ENCODE measurements around the gene ALAS1.

DNA sequence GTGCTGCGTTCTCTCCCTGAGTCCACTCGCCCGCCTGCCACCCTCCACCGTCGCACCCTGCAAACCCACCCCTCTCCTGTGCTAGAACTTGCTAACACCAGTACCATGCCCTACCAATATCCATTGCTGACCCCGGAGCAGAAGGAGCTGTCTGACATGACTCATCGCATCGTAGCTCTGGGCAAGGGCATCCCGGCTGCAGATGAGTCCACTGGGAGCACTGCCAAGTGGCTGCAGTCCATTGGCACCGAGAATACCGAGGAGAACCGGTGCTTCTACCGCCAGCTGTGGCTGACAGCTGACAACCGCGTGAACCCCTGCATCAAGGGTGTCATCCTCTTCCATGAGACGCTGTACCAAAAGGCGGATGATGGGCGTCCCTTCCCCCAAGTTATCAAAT lies 4.9 kb upstream of the ALAS1 start:
- TF ChIP-seq CTCF (IDR thresholded peaks at IDR 0.05; ENCODE audit: poor library complexity): no peak
- no peak for TF ChIP-seq EZH2 (IDR thresholded peaks at IDR 0.05; ENCODE audit: borderline replicate concordance)
- TF ChIP-seq EZH2phosphoT487 (IDR thresholded peaks at IDR 0.05; ENCODE audit: low read depth, severe bottlenecking, unreplicated experiment): no peak
